Metanephros (tissue), 2 donors: ENCODE measurements around the gene MAK. TPM values are rescaled to one million over a fixed set of nuclear protein-coding genes. Genes with fewer than 3 reads are reported as not detected.

ENCODE experiments used
- small RNA-seq: library from RNA; depleted of rRNA; stranded (forward); fragments of <200 nt; gene quantifications from one replicate; pipeline ENCODE3, GENCODE V24; 2014; ENCODE audit warnings: low replicate concordance
- total RNA-seq: library from RNA; depleted of rRNA; stranded (reverse); fragments of >200 nt; gene quantifications from one replicate; pipeline ENCODE4 v1.2.3, GENCODE V29; 2014

The MAK gene, protein sequence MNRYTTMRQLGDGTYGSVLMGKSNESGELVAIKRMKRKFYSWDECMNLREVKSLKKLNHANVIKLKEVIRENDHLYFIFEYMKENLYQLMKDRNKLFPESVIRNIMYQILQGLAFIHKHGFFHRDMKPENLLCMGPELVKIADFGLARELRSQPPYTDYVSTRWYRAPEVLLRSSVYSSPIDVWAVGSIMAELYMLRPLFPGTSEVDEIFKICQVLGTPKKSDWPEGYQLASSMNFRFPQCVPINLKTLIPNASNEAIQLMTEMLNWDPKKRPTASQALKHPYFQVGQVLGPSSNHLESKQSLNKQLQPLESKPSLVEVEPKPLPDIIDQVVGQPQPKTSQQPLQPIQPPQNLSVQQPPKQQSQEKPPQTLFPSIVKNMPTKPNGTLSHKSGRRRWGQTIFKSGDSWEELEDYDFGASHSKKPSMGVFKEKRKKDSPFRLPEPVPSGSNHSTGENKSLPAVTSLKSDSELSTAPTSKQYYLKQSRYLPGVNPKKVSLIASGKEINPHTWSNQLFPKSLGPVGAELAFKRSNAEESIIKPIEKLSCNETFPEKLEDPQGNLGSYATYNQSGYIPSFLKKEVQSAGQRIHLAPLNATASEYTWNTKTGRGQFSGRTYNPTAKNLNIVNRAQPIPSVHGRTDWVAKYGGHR
- total RNA-seq, result 0.53 TPM

DNA sequence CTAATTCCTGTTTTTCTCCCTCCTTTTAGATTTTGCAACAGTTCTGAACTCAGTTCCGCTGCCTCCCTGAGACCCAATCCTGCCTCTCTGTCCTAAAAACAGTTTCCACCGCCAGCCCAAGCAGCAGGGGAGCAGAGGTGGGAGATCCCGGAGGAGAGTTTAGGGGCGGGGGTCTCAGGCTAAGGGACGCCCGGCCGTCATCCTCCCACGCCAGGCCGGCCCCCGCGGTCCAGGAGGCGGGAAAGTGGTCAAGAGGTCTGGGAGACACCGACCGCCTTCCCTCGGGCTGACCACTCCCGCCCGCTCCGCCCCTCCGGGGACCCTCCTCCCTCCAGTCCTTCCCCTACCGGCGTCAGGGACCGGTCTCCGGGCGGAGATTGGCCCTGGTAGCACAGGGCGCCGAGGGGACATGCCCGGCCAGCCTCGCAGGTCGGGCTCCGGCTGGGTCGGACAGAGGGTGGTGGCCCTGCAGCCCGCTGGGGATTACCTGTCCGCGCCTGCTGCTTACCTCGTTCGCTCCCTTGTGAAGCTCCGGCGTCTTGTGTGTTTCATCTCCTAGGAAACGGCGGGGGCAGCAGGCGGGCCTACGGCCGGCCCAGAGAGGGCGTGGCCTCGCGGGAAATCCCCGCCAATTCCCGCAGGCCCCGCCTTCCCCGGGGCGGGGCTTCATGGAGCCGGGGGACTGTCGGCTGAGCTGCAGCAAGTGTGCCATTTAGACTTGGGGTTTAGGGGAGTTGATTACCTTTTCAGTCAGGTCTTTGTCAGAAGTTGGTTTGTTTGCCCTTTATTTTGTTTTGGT lies at the start of gene MAK:
TSS of gene MAK (minus strand) at position 545 of the 799 bp plus-strand sequence. CDS start 7,891 bp downstream, outside the sequence.

DNA sequence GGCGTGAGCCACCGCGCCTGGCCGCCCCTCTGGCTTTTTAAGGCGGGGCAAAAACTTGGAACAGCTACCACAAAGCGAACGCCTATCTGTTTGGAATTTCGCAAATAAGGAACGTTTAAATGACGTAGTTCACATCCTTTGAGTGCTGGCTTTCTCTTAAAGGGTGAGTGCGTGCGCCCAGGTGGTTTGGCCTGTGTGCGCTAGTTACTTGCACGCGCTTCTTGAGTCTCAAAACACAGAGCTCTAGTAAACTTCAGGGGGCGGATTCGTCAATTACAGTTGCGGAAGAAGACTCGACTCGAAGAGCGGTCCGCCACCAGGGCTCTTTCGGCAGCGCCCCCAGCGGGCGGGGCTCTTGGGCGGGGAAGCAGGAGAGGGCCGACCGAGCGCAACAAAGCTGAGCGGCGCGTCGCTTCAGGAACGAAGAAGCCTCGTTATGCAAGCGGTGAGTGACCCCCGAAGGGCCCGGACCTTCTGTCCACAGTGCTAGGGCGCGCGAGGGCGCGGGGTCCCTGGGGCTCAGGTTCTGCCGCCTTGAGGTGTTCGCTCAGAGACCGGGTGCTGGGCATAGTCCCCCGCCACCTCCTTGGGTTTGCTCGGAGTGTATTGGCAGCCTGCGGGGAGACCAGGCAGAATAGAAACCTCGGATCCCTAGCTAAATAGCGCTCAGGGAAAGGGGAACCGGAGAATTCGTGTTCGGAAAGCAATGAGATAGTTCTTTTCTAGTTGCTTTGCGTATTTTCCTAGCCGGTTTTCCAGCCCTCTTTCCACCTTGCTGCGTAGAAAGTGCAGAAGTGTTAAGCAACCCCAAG lies 48.6 kb upstream of the MAK start, which contains the start of gene SYCP2L:
TSS of gene SYCP2L (plus strand) at position 362 of the 812 bp plus-strand sequence. CDS start at position 437, 75 bp downstream.

DNA sequence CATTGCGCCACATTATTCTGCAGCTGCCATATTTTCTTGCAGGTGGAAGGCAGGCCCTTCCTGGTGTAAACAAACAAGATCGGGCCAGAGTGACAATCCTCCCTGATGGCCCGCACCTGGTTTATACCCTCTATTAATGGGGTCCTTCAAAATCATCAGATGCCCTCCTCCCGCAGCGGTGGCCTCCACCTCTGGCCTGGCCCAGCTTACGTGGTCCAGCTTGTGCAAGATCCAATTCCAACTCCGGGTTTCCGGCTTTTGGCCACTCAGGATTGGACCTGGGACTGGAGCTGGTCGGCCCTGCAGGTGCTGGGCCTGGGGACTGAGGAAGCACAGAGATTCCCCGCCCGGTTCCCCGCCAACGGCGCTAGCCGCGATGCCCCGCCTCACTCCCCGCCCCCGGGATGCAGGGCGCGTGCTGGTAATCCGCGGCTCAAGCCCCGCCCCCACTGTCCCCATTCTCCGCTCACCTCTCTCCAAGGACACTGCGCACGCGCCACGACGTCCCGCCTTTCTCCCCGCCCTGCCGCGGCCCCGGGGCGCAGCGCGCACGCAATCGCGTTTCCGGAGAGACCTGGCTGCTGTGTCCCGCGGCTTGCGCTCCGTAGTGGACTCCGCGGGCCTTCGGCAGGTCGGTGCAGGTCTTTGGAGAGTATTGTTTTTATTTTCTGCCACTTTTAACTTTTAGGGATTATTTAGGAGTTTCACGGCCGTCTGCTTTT lies 90.9 kb downstream of the MAK start, which contains the start of gene TMEM14B:
TSS of gene TMEM14B (plus strand) at position 555 of the 722 bp plus-strand sequence. CDS start 1,441 bp downstream, outside the sequence.

DNA sequence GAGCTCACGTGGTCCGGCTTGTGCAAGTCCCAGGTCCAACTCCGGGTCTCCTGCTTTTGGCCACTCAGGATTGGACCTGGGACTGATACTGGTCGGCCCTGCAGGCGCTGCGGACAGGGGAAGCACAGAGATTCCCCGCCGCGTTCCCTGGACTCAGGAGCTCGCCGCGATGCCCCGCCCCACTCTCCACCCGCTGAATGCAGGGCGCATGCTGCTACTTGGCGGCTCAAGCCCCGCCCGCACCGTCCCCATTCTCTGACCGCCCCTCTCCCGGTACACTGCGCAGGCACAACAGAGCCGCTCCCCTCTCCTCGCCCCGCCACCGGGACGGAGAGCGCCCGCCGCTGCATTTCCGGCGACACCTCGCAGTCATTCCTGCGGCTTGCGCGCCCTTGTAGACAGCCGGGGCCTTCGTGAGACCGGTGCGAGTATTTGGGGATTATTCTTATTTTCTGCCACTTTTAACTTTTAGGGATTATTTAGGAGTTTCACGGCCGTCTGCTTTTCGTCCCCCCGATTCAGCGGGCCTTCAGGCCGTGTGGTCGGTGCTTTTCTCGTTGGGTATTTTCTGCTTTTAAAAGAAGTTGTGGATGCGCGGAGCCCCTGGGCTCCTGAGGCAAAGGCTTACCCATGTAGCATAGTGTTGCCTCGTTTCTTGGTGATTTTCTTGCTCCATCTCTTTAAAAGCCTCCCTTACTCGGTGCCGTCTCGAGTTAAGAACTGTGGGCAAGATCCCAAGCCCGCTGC lies 115.3 kb downstream of the MAK start, which contains the start of gene TMEM14C:
TSS of gene TMEM14C (plus strand) at position 251 of the 747 bp plus-strand sequence. CDS start 1,544 bp downstream, outside the sequence.

Small RNAs within 50 kb of the gene (small RNA-seq; reads per million reads assigned to genes)
- not detected for gene RNA5SP203

Other genes starting within 250 kb of the MAK start
- 0.47 TPM for gene C6orf52, start 143.9 kb downstream of the MAK start, total RNA-seq
- gene PAK1IP1, start 143.6 kb downstream of the MAK start, total RNA-seq, result 8.4 TPM
- gene TMEM14C, start 115.5 kb downstream of the MAK start, total RNA-seq, result 78.5 TPM
- gene TMEM14B, start 90.7 kb downstream of the MAK start, total RNA-seq, result 47.9 TPM
- not detected for gene GCM2, start 43.5 kb upstream of the MAK start, total RNA-seq
- 3.7 TPM for gene SYCP2L, start 48.5 kb upstream of the MAK start, total RNA-seq
- gene ELOVL2, start 205.8 kb upstream of the MAK start, total RNA-seq, result 2.3 TPM